HCT116 (cell line): ENCODE measurements around the gene ENPP6.

Experiments used
- ATF3 ChIP-seq: IDR thresholded peaks from 2 replicates; pipeline ENCODE4 v1.6.1; 2012
- CTCF ChIP-seq, 3 experiments: fragments of 200-600 bp in 1 of 3; sonication (generic) in 1 of 3; IDR thresholded peaks in 2 of 3; conservative IDR thresholded peaks in 1 of 3; 2 replicates each; pipeline ENCODE4 v1.5.1; 2012 to 2017; ENCODE audit warnings: low read depth in 2 of 3, low read length in 2 of 3, antibody characterized with exemption in 1 of 3, borderline replicate concordance in 1 of 3, control low read depth in 1 of 3, mild to moderate bottlenecking in 1 of 3, mixed read lengths in 1 of 3, mixed run types in 1 of 3, moderate library complexity in 1 of 3; ENCODE audit not compliant: insufficient read depth in 1 of 3
- EZH2phosphoT487 ChIP-seq: fragments of 200-600 bp; IDR thresholded peaks from 2 replicates; pipeline ENCODE4 v1.6.1; 2018; ENCODE audit warnings: antibody characterized with exemption, borderline replicate concordance
- POLR2A ChIP-seq: IDR thresholded peaks from 2 replicates; pipeline ENCODE4 v1.7.0; 2011; ENCODE audit warnings: borderline replicate concordance; ENCODE audit not compliant: insufficient read depth, insufficient read length; ENCODE audit errors: extremely low read depth
- POLR2AphosphoS5 ChIP-seq: IDR thresholded peaks from 2 replicates; pipeline ENCODE4 v1.6.1; 2011; ENCODE audit warnings: mild to moderate bottlenecking, low read depth, low read length, moderate library complexity
- ZFX ChIP-seq: fragments of 450-650 bp; IDR thresholded peaks from 2 replicates; pipeline ENCODE4 v1.6.1; 2017

- no peak for TF ChIP-seq CTCF (IDR thresholded peaks at IDR 0.05 in 2 of 3, conservative IDR thresholded peaks at IDR 0.05 in 1 of 3; ENCODE audit: borderline replicate concordance in 1 of 3, insufficient read depth in 1 of 3, low read depth in 2 of 3, low read length in 2 of 3)
- TF ChIP-seq POLR2A = no peak
- TF ChIP-seq EZH2phosphoT487 = no peak
- TF ChIP-seq ZFX = no peak
- no peak for TF ChIP-seq ATF3
- TF ChIP-seq POLR2AphosphoS5 = no peak
Observed at GRCh38 chr4:184153781-184154180, 63.9 kb downstream of the ENPP6 start.
